Thyroid gland (tissue), 4 donors: ENCODE results near the gene FNDC3B. TPM values are rescaled to one million over a fixed set of nuclear protein-coding genes. Genes with fewer than 3 reads are reported as not detected.

Experiments used
- DNase-seq, 2 donors: peaks; one replicate each; pipeline ENCODE4 v3.0.0-alpha.2; 2019
- H3K27ac ChIP-seq, 3 donors: fragments of 200-600 bp; sonication (generic); 1 replicate in 2 of 3; 2 replicates in 1 of 3; pipeline ENCODE4 v1.5.1; 2016 to 2019; ENCODE audit warnings: mild to moderate bottlenecking in 1 of 3, moderate library complexity in 1 of 3
- H3K27me3 ChIP-seq: fragments of 200-600 bp; sonication (generic); one replicate; pipeline ENCODE4 v1.5.1; 2019
- H3K36me3 ChIP-seq, 2 donors: fragments of 200-600 bp; sonication (generic); one replicate each; pipeline ENCODE4 v1.5.1; 2016 to 2019
- H3K4me1 ChIP-seq, 2 donors: fragments of 200-600 bp; sonication (generic); one replicate each; pipeline ENCODE4 v1.5.1; 2017 to 2019
- H3K4me3 ChIP-seq, 3 donors: fragments of 200-600 bp; sonication (generic); replicated peaks in 1 of 3; 1 replicate in 2 of 3; 2 replicates in 1 of 3; pipeline ENCODE4 v1.5.1; 2016; ENCODE audit warnings: mild to moderate bottlenecking in 1 of 3
- H3K9me3 ChIP-seq: fragments of 200-600 bp; sonication (generic); one replicate; pipeline ENCODE4 v1.5.1; 2017
- CTCF ChIP-seq, 6 experiments: fragments of 200-600 bp in 3 of 6; fragments of 450-650 bp in 3 of 6; sonication (generic) in 3 of 6; IDR thresholded peaks; one replicate each; pipeline ENCODE4 v1.5.1; 2016 to 2019; ENCODE audit warnings: antibody characterized with exemption in 6 of 6, mild to moderate bottlenecking in 2 of 6, inconsistent platforms in 1 of 6, moderate library complexity in 1 of 6
- POLR2A ChIP-seq, 2 donors: fragments of 450-650 bp; IDR thresholded peaks; one replicate each; pipeline ENCODE4 v1.6.1; 2017; ENCODE audit warnings: antibody characterized with exemption in 2 of 2, mild to moderate bottlenecking in 2 of 2, moderate library complexity in 1 of 2
- WGBS, 2 donors: methylation state at CpG; one replicate each; pipeline ENCODE4 v1.1.5; 2017; 5-methylcytosine and 5-hydroxymethylcytosine counted together
- intact Hi-C: fragments of 100-400 bp; cut with DNase I; formaldehyde crosslinking; loops from one replicate; pipeline ENCODE4 v1.15.1; 2023
- total RNA-seq, 4 donors: library from RNA; depleted of rRNA; stranded (reverse); fragments of >200 nt; gene quantifications; one replicate each; pipeline ENCODE4 v1.2.3, GENCODE V29; 2016

Gene FNDC3B
- total RNA-seq, 4 donors from 2014 or later, result 118 to 172 (median 146) TPM

GRCh38 chr3:172415323-172415722, 375.9 kb downstream of the FNDC3B start:
- no peaks in the 10 kb centered on the region for H3K27me3 ChIP-seq
- no peak for TF ChIP-seq POLR2A (IDR thresholded peaks at IDR 0.05)
- TF ChIP-seq CTCF (IDR thresholded peaks at IDR 0.05), result no peak
- H3K27ac ChIP-seq, result no peak overlapping the region
- DNase-seq, result no peak
- no peaks in the 10 kb centered on the region for H3K9me3 ChIP-seq
- H3K36me3 ChIP-seq, result no peaks in the 10 kb centered on the region
- whole genome bisulfite sequencing, 2 donors, result 77 to 90% methylated on average over 5 of the region's 5 CpGs
- no peak overlapping the region for H3K4me3 ChIP-seq
- H3K4me1 ChIP-seq, result no peaks in the 10 kb centered on the region
- intact Hi-C loops, result no loop called here

- no peaks in the 10 kb centered on the region for H3K4me1 ChIP-seq
- no peaks in the 10 kb centered on the region for H3K36me3 ChIP-seq
- H3K4me3 ChIP-seq, result no peak overlapping the region
- H3K27ac ChIP-seq, result no peak overlapping the region
- no peak for DNase-seq
- TF ChIP-seq CTCF (IDR thresholded peaks at IDR 0.05) (no peak), POLR2A (IDR thresholded peaks at IDR 0.05) (no peak)
- H3K9me3 ChIP-seq, result no peaks in the 10 kb centered on the region
- intact Hi-C loops, result no loop called here
- H3K27me3 ChIP-seq, result no peaks in the 10 kb centered on the region
These were observed 398.3 kb downstream of the FNDC3B start for GRCh38 chr3:172437713-172438112.

GRCh38 chr3:172438186-172438585, 398.8 kb downstream of the FNDC3B start:
- intact Hi-C loops, result no loop called here
- TF ChIP-seq POLR2A (IDR thresholded peaks at IDR 0.05) (no peak), CTCF (IDR thresholded peaks at IDR 0.05) (no peak)
- Histone ChIP-seq H3K27me3 (no peaks in the 10 kb centered on the region), H3K27ac (no peak overlapping the region), H3K4me3 (no peak overlapping the region), H3K4me1 (no peaks in the 10 kb centered on the region), H3K36me3 (no peaks in the 10 kb centered on the region), H3K9me3 (no peaks in the 10 kb centered on the region)
- DNase-seq, result no peak
- 54 to 58% methylated on average over 4 of the region's 4 CpGs for WGBS, 2 donors

- intact Hi-C loops, result no loop called here
- no peak for TF ChIP-seq POLR2A (IDR thresholded peaks at IDR 0.05)
- no peak for TF ChIP-seq CTCF (IDR thresholded peaks at IDR 0.05)
- no peak overlapping the region for H3K27ac ChIP-seq
These were observed 402.2 kb downstream of the FNDC3B start for GRCh38 chr3:172441581-172441980.

GRCh38 chr3:172442606-172443005, 403.2 kb downstream of the FNDC3B start:
- 93 to 96% methylated on average over 1 of the region's 1 CpG for WGBS, 2 donors
- H3K27me3 ChIP-seq, result no peaks in the 10 kb centered on the region
- no peaks in the 10 kb centered on the region for H3K36me3 ChIP-seq
- intact Hi-C loops, result no loop called here
- no peak overlapping the region for H3K4me3 ChIP-seq
- no peak overlapping the region for H3K27ac ChIP-seq
- DNase-seq, result no peak
- H3K9me3 ChIP-seq, result no peaks in the 10 kb centered on the region
- no peak for TF ChIP-seq POLR2A (IDR thresholded peaks at IDR 0.05)
- TF ChIP-seq CTCF (IDR thresholded peaks at IDR 0.05), result no peak
- no peaks in the 10 kb centered on the region for H3K4me1 ChIP-seq

More at GRCh38 chr3:172441581-172441980, 402.2 kb downstream of the FNDC3B start:
- WGBS, 2 donors, result 82 to 89% methylated on average over 5 of the region's 5 CpGs
- no peak overlapping the region for H3K4me3 ChIP-seq
- no peaks in the 10 kb centered on the region for H3K27me3 ChIP-seq
- no peak for DNase-seq
- no peaks in the 10 kb centered on the region for H3K4me1 ChIP-seq
- H3K9me3 ChIP-seq, result no peaks in the 10 kb centered on the region
- H3K36me3 ChIP-seq, result no peaks in the 10 kb centered on the region
